Activated naive CD4-positive, alpha-beta T cell treated with anti-CD3 and anti-CD28 coated beads, Interleukin-2, amount 10 ng/mL, durations not matched to agents 7 days and 5 days (primary cell): ENCODE results near the gene FAM199X.
"Not testable (repeated sequence)": the region's sequence is repeated elsewhere in the genome, so short reads cannot be mapped to it uniquely, and the experiment has no call there.

ENCODE experiments used
- CTCF ChIA-PET: fragments of 350-600 bp; sonication (Branson Sonifier 250); formaldehyde crosslinking; loops from one replicate; lab custom pipeline; 2021; ENCODE audit warnings: antibody characterized with exemption; lab: Charles Lee
- DNase-seq: peaks from one replicate; pipeline ENCODE4 v3.0.0-alpha.2; 2020
- H3K27ac Mint-ChIP-seq: one replicate; pipeline ENCODE4 v1.8.0; 2021; ENCODE audit warnings: mild to moderate bottlenecking, moderate library complexity, mixed read lengths
- H3K27me3 Mint-ChIP-seq: one replicate; pipeline ENCODE4 v1.8.0; 2021; ENCODE audit warnings: mild to moderate bottlenecking, mixed read lengths
- H3K36me3 Mint-ChIP-seq: one replicate; pipeline ENCODE4 v1.8.0; 2021; ENCODE audit warnings: mixed read lengths
- H3K4me1 Mint-ChIP-seq: one replicate; pipeline ENCODE4 v1.8.0; 2021; ENCODE audit warnings: mixed read lengths
- H3K4me3 Mint-ChIP-seq: one replicate; pipeline ENCODE4 v1.8.0; 2021; ENCODE audit warnings: mild to moderate bottlenecking, moderate library complexity, mixed read lengths
- H3K9me3 Mint-ChIP-seq: one replicate; pipeline ENCODE4 v1.8.0; 2021; ENCODE audit warnings: mixed read lengths

Gene FAM199X

GRCh38 chrX:104230060-104230459 is 63.8 kb downstream of the FAM199X start:
- H3K9me3 Mint-ChIP-seq, H3K4me1 Mint-ChIP-seq, CTCF ChIA-PET, H3K4me3 Mint-ChIP-seq, H3K27ac Mint-ChIP-seq, H3K27me3 Mint-ChIP-seq, DNase-seq, H3K36me3 Mint-ChIP-seq: not testable (repeated sequence)
